ENCODE results near the gene KRT76. TPM values are rescaled to one million over a fixed set of nuclear protein-coding genes. Genes with fewer than 3 reads are reported as not detected.

KRT76 gene
- total RNA-seq, 4 donors from 2014 or later: not detected

DNA sequence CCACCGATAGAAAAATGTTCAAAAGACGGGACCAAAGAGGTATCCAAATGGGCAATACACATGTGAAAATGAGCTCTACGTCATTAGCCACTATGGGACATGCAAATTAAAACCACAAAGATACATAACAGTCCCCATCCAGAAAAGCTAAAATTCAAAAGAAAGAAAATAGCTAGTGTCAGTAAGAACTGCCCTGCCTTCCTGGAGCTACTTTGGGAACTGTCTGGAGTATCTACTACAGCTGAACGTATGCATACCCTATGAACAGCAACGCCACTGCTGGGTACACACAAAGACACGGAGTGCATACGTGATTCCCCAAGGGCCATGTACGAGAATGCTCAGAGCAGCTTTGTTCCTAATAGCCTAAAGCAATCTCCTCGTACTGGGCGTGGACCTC lies 48.0 kb downstream of the KRT76 start:
- Histone ChIP-seq H3K27ac (replicated peaks in 1 of 4) (no peak overlapping the region), H3K27me3 (peaks cover 0 to 28% (median 0%) of the 10 kb centered on the region in 4 donors), H3K36me3 (no peaks in the 10 kb centered on the region), H3K9me3 (no peaks in the 10 kb centered on the region), H3K4me1 (no peaks in the 10 kb centered on the region), H3K4me3 (no peak overlapping the region)
- TF ChIP-seq POLR2AphosphoS5 (IDR thresholded peaks at IDR 0.05): no peak
- TF ChIP-seq, protein P1, sequence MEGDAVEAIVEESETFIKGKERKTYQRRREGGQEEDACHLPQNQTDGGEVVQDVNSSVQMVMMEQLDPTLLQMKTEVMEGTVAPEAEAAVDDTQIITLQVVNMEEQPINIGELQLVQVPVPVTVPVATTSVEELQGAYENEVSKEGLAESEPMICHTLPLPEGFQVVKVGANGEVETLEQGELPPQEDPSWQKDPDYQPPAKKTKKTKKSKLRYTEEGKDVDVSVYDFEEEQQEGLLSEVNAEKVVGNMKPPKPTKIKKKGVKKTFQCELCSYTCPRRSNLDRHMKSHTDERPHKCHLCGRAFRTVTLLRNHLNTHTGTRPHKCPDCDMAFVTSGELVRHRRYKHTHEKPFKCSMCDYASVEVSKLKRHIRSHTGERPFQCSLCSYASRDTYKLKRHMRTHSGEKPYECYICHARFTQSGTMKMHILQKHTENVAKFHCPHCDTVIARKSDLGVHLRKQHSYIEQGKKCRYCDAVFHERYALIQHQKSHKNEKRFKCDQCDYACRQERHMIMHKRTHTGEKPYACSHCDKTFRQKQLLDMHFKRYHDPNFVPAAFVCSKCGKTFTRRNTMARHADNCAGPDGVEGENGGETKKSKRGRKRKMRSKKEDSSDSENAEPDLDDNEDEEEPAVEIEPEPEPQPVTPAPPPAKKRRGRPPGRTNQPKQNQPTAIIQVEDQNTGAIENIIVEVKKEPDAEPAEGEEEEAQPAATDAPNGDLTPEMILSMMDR (IDR thresholded peaks at IDR 0.05): no peak
- no peak for TF ChIP-seq EP300 (IDR thresholded peaks at IDR 0.05)
- TF ChIP-seq POLR2A (IDR thresholded peaks at IDR 0.05; ENCODE audit: low read depth): no peak
- WGBS: 86% methylated on average over 9 of the region's 10 CpGs
- DNase-seq (ENCODE audit: extremely low spot score): no peak
- intact Hi-C loops (cut with DNase I): no loop called here

DNA sequence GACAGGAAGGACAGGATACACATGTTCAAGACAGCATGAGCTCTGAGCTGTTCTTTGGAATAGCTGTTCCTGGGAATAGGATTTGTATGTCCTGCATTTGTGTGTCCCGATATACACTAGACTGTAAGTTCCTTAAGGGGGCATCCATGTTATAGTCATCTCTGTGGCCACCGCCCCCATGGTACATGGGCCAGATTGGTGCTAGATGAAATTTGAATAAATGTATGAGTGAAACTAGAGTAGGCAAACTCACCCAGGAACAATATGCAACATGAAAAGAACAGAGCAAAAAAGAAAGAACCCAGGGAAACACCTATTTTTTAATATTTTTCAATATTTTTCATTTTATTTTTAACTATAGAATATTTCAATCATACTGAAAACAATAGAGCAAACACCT lies 48.8 kb downstream of the KRT76 start:
- TF ChIP-seq POLR2AphosphoS5 (IDR thresholded peaks at IDR 0.05): no peak
- no peak for TF ChIP-seq EP300 (IDR thresholded peaks at IDR 0.05)
- Histone ChIP-seq H3K36me3 (no peaks in the 10 kb centered on the region), H3K27me3 (peaks cover 0 to 28% (median 0%) of the 10 kb centered on the region in 4 donors), H3K27ac (replicated peaks in 1 of 4) (no peak overlapping the region), H3K4me1 (no peaks in the 10 kb centered on the region), H3K4me3 (no peak overlapping the region), H3K9me3 (no peaks in the 10 kb centered on the region)
- intact Hi-C loops (cut with DNase I): no loop called here
- WGBS: 94% methylated on average over 2 of the region's 2 CpGs
- DNase-seq (ENCODE audit: extremely low spot score): no peak

DNA sequence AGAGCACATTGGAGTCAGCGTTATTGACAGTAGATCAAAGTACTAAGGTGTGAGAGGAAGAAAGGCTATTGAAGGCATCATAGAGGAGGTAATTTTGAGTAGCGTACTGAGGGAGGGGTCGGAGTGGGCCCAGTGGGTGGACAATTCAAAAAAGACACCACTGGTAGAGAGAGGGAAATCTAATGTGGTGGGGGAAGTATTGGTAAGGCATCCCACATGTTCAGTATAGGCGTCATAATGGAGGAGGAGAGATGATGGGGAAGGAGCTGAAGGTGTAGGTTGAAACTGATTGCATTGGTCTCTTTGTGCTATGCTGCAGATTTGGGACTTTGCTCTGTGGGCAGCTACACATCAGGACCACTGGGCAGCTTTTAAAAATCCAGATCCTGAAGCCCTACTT lies 50.1 kb downstream of the KRT76 start:
- 86% methylated on average over 4 of the region's 4 CpGs for WGBS
- Histone ChIP-seq H3K4me3 (no peak overlapping the region), H3K27ac (replicated peaks in 1 of 4) (no peak overlapping the region), H3K4me1 (no peaks in the 10 kb centered on the region), H3K27me3 (peaks cover 0 to 24% (median 0%) of the 10 kb centered on the region in 4 donors), H3K36me3 (no peaks in the 10 kb centered on the region), H3K9me3 (no peaks in the 10 kb centered on the region)
- DNase-seq (ENCODE audit: extremely low spot score): no peak
- TF ChIP-seq POLR2A (IDR thresholded peaks at IDR 0.05; ENCODE audit: low read depth) (no peak), EP300 (IDR thresholded peaks at IDR 0.05) (no peak), POLR2AphosphoS5 (IDR thresholded peaks at IDR 0.05) (no peak)
- TF ChIP-seq, protein P1 (IDR thresholded peaks at IDR 0.05): no peak
- intact Hi-C loops (cut with DNase I): no loop called here

DNA sequence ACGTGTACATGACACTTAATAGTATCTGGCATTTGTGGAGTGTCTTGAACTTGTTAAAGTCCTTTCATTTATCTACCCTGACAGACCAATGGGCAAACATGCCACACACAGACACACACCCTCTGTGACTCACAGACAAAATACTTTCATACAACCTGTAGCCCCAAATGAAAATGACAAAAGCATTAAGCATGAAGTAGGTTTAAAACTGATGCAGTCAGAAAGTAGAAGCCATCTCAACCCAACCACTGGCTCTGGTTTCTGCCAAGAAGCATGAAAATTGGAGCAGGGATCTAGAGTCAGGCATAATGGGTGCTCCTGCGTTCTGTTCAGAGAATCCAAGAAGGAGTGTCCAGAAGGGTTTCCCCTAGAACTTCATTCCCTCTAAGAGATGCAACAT lies 50.7 kb downstream of the KRT76 start:
- TF ChIP-seq POLR2A (IDR thresholded peaks at IDR 0.05; ENCODE audit: low read depth) (no peak), POLR2AphosphoS5 (IDR thresholded peaks at IDR 0.05) (no peak), EP300 (IDR thresholded peaks at IDR 0.05) (no peak)
- TF ChIP-seq, protein P1 (IDR thresholded peaks at IDR 0.05): no peak
- 74% methylated on average over 2 of the region's 2 CpGs for WGBS
- Histone ChIP-seq H3K36me3 (no peaks in the 10 kb centered on the region), H3K27ac (replicated peaks in 1 of 4) (no peak overlapping the region), H3K9me3 (no peaks in the 10 kb centered on the region), H3K27me3 (peaks cover 0 to 23% (median 0%) of the 10 kb centered on the region in 4 donors), H3K4me1 (no peaks in the 10 kb centered on the region), H3K4me3 (no peak overlapping the region)
- intact Hi-C loops (cut with DNase I): no loop called here
- no peak for DNase-seq (ENCODE audit: extremely low spot score)

DNA sequence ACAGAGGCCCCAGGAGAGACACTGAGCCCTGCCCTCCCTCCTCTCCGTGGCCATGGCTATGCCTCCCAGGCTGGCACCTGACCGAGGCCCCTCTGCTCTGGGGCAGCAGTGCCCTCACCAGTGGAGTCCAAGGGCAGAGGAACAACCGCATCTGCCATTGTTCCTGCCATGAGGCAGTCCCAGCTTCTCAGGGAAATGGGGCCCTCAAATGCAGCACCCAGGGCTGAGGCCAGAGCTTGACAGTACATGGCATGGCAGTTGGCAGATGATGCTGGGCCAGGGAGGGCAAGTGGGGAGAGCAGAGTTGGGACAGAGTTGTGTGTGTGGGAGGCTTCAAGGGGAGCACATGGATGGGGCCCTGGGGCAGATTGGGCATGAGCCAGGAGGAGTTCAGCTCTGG lies 52.8 kb downstream of the KRT76 start:
- Histone ChIP-seq H3K27me3 (peaks cover 0 to 23% (median 0%) of the 10 kb centered on the region in 4 donors), H3K4me1 (no peaks in the 10 kb centered on the region), H3K9me3 (no peaks in the 10 kb centered on the region), H3K4me3 (no peak overlapping the region), H3K27ac (replicated peaks in 1 of 4) (no peak overlapping the region), H3K36me3 (no peaks in the 10 kb centered on the region)
- no peak for DNase-seq (ENCODE audit: extremely low spot score)
- 100% methylated on average over 1 of the region's 3 CpGs for WGBS
- intact Hi-C loops (cut with DNase I): no loop called here
- TF ChIP-seq POLR2A (IDR thresholded peaks at IDR 0.05; ENCODE audit: low read depth): no peak
- TF ChIP-seq, protein P1 (IDR thresholded peaks at IDR 0.05): no peak
- no peak for TF ChIP-seq POLR2AphosphoS5 (IDR thresholded peaks at IDR 0.05)
- TF ChIP-seq EP300 (IDR thresholded peaks at IDR 0.05): no peak

All from esophagus muscularis mucosa (tissue), 4 donors.